HG02678 (cell line): ENCODE results near the gene CAV3.
"Not testable (repeated sequence)": the region's sequence is repeated elsewhere in the genome, so short reads cannot be mapped to it uniquely, and the experiment has no call there.

Experiments
- ATAC-seq: cut with Tn5 transposase; IDR thresholded peaks from one replicate; pipeline ENCODE4 v1.9.1; 2021; ENCODE audit warnings: mild to moderate bottlenecking, moderate library complexity; ENCODE audit not compliant: unreplicated experiment

Gene CAV3

DNA sequence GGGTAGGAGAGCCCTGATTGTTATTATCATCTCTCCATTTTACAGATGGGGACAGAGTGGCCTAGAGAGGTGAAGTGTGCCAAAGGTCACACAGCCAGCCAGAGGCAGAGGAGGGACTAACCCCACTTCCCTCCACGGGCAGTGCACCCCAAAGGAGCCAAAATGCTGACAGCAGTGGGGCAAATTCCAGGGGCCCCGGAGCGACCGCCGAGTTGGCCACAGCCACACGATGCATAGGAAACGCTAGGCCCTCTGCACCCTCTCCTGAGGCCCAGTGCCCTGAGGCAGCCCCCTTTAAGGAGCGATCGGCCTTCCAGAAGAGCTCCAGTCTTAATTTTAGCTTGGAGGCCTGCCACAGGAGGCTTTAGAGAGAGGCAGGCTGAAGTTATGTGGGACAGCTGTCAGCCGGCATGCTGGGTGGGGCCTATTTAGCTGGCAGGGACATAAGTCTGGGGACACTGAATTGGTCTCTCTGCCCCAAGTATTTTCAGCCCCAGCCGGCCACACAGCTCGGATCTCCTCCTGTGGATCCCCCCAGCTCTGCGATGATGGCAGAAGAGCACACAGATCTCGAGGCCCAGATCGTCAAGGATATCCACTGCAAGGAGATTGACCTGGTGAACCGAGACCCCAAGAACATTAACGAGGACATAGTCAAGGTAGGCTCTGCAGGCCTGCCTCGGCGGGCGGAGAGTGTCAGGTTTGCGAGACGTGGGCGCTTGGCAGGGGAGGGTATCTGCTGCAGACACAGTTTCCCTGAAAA is at the start of gene CAV3:
CAV3 (plus strand) TSS at position 471 of the 763 bp plus-strand sequence; CDS start at position 546, 75 bp downstream.
- ATAC-seq: no peak

DNA sequence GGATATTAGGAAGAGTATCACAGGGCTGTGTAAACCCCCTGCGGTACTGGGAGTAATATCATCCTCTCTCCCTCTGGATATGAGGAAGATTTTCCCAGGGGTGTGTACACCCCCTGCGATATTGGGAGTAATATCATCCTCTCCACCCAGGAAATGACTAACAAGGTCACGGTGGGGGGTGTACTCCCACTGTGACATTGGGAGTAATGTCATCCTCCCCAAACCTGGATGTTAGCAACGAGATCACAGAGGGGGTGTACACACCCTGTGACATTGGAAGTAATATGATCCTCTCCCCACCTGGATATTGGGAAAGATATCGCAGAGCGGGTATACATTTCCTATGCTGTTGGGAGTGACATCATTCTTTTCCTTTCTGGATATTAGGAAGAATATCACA is 48.6 kb upstream of the CAV3 start:
- not testable (repeated sequence) for ATAC-seq

GRCh38 chr3:8691295-8691694 is 42.3 kb upstream of the CAV3 start:
- ATAC-seq: not testable (repeated sequence)

- ATAC-seq: no peak
These were observed 31.0 kb upstream of the CAV3 start for GRCh38 chr3:8702560-8702959.

DNA sequence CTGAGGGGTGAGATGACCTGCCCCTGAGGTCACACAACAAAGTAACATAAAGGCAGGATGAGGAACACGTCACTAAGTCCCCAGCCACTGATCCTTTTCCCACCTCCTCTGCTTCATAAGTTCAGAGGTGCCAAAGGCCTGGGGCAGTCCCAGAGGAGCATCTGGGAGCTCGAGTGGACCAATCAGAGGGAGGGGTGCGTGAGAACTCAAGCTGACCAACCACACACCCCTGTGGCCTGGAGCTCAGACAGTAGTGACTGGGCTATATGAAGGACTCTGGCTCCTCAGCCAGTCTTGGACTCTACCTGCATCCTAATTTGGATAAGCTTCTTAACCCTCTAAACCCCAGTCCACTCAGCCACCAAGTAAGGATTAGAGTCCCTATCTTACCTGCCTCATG is 28.0 kb upstream of the CAV3 start:
- no peak for ATAC-seq

GRCh38 chr3:8709287-8709686 is 24.3 kb upstream of the CAV3 start:
- ATAC-seq: no peak

GRCh38 chr3:8709801-8710507 is 23.6 kb upstream of the CAV3 start:
- no peak for ATAC-seq

GRCh38 chr3:8712045-8712907 is 21.3 kb upstream of the CAV3 start:
- ATAC-seq: no peak

- ATAC-seq: no peak
These were observed 20.7 kb upstream of the CAV3 start for GRCh38 chr3:8712908-8713255.

- peak; percentile 59 for ATAC-seq
These were observed 19.5 kb upstream of the CAV3 start for GRCh38 chr3:8713901-8714759.

DNA sequence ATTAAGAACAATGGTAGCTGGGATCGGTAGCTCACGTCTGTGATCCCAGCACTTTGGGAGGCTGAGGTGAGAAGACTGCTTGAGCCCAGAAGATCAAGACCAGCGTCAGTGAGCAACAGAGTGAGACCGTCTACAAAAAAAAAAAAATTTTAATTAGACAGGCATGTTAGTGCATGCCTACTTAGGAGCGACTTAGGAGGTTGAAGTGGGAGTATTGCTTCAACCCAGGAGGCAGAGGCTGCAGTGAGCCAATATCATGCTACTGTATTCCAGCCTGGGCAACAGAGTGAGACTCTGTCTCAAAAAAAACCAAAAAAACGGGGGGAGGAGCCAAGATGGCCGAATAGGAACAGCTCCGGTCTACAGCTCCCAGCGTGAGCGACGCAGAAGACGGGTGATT is 17.8 kb upstream of the CAV3 start:
- not testable (repeated sequence) for ATAC-seq

- ATAC-seq: no peak
These were observed 10.8 kb upstream of the CAV3 start for GRCh38 chr3:8722808-8723207.

DNA sequence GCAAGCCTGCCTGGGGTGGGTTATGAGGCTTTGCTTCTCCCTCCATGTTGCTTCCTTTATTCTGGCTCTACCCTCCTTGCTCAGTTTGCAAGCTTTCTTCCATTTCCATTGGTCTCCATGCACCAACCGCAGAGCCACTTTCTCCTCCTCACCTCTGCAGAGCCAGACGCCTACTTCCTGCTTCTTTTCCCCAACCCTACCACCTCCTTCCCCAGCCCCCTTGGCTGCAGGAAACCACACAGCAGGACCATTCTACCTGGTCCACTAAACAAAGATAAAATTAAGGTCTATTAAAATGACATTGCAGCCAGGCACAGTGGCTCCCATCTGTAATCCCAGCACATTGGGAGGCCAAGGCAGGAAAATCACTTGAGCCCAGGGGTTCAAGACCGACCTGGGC is 10.0 kb upstream of the CAV3 start:
- no peak for ATAC-seq

GRCh38 chr3:8724108-8724752 is 9.4 kb upstream of the CAV3 start:
- no peak for ATAC-seq

DNA sequence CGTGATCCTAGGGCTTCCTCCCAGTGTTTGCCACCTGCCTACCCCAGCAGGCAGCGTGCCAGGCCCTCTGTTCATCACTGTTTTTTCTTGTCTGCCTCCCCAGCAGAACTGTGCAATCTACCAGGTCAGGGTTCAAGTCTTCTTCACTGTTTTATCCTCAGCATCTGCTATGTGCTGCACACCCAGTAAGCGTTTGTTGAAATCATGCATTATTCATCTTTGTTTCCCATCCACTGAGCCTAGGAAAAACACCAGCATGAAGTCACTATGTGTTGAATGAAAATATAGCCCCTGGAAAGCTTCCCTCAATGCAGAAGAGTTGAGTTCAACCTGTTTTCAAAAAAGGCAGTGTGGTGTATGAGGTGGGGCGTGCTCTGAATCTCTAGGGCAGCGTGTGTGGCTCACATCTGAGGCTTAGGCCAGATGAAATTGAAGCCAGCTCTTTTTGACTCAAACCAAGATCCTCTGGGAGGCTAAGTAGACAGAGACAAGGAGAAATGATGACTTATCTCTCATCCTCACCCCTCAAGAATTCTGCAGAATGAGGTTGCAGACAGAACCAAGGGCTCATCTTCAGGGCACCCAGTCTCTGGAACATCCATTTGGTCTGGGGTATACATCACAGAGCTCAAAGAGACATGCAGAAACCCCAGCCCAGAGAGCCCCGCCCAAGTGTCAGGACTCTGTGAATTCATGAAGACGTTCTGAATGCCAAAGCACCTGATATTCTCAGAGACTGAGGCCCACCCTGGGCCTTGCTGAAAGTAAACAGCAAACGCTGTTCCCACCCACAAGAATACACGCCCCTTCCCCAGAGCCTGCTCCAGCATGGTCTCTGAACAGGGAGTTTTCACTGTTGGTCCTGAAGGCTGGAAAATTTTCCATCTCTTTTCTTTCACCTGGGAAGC is 5.7 kb upstream of the CAV3 start:
- ATAC-seq: no peak

DNA sequence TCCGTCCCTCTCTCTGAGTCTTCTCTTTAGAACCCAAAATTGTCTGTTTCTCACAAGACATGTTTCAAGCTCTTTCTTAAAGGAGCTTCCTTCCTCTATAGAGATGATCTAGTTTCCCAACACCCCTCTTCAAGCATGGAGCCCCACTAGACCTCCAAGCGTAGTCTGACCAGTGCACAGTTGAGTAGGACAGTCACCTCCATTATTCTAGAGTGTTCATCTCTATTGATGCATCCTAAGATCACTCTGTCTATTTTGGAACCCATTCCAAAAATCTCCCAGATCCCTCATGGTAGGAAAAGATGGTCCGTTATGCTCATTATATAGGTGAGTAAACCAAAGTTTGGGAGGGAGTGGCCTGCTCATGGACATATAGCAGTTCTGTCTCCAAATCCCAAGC is 4.1 kb upstream of the CAV3 start:
- no peak for ATAC-seq

GRCh38 chr3:8730656-8731055 is 2.9 kb upstream of the CAV3 start:
- ATAC-seq: no peak

DNA sequence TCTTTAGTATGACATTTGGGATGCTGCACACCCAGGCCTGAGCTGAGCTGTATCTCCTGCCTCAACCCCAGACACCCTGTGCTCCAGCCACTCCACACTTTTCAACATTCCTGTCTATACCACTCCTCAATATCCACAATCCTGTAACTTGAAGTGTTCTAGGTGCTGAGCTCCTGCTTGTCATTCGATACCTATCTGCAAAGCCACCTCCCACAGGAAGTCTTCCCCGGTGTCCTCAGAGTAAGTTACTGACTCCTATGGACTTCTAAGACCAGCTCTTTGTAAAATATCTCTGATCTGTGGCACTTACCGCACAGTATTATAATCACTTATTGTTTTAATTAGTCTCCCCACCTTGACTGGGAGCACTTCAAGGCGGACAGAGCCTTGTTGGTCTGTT is 1.2 kb upstream of the CAV3 start:
- ATAC-seq: no peak
